ENCODE measurements around the gene FHAD1. TPM values are rescaled to one million over a fixed set of nuclear protein-coding genes. Genes with fewer than 3 reads are reported as not detected.
A peak's percentile ranks its signal among the peaks of the same experiment; 100 is the strongest.

Gene FHAD1
- total and polyA plus RNA-seq, 2 of the 13 experiments (the other 11 are each of a cell fraction or from before 2014, with no cell fraction given), result not detected

DNA sequence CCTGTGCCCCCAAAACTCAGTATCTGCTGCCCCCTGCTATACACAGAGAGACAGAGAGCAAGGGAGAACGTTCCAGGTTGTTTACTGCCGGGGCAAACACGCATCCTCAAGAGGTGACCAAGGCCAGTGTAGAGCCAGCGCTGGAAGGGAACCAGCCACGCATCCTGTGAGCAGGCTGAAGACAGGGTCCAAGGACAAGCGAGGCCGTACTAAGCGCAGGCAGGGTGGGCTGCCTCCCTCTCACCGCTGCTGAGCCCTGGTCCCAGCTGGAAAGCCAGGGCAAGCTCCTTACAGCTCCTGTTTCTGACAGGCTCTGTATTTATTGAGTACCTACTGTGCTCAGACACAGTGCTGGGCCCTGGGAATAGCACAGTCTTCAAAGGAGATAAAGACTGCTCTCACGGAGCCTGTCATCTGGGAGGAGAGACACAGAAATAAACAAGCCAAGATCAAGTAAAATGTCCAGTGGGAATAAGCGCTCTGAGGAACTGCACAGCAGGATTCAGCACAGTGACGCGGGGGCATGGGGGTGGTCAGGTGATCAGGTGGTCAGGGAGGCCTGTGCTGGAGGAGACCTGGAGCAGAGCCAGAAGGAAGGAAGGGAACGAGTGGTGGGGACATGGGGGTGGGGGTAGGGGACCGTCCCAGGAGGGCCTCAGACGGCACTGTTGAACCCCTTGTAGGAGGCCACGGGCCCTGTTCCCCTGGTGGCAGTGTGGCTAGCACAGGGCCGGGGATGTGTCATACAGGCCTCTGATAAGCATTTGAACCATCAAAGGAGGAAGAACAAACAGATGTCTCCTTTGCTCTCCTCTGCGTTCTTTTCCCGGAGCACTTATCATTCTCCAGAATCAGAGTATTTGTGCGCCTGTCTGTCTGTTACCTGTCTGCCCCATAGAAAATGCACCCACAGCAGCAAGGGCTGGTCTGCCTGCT, 124.9 kb downstream of the FHAD1 start (continued):
- TF ChIP-seq, protein P1, sequence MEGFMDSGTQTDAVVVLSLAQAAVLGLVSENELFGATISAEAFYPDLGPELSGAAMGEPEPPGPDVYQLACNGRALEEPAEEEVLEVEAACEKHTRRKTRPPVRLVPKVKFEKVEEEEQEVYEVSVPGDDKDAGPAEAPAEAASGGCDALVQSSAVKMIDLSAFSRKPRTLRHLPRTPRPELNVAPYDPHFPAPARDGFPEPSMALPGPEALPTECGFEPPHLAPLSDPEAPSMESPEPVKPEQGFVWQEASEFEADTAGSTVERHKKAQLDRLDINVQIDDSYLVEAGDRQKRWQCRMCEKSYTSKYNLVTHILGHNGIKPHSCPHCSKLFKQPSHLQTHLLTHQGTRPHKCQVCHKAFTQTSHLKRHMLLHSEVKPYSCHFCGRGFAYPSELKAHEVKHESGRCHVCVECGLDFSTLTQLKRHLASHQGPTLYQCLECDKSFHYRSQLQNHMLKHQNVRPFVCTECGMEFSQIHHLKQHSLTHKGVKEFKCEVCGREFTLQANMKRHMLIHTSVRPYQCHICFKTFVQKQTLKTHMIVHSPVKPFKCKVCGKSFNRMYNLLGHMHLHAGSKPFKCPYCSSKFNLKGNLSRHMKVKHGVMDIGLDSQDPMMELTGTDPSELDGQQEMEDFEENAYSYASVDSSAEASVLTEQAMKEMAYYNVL (CRISPR knock-in tag; IDR thresholded peaks at IDR 0.05; ENCODE audit: borderline replicate concordance), result no peak
- TF ChIP-seq MTA3 (CRISPR knock-in tag; IDR thresholded peaks at IDR 0.05), result no peak
- TF ChIP-seq, protein P2, sequence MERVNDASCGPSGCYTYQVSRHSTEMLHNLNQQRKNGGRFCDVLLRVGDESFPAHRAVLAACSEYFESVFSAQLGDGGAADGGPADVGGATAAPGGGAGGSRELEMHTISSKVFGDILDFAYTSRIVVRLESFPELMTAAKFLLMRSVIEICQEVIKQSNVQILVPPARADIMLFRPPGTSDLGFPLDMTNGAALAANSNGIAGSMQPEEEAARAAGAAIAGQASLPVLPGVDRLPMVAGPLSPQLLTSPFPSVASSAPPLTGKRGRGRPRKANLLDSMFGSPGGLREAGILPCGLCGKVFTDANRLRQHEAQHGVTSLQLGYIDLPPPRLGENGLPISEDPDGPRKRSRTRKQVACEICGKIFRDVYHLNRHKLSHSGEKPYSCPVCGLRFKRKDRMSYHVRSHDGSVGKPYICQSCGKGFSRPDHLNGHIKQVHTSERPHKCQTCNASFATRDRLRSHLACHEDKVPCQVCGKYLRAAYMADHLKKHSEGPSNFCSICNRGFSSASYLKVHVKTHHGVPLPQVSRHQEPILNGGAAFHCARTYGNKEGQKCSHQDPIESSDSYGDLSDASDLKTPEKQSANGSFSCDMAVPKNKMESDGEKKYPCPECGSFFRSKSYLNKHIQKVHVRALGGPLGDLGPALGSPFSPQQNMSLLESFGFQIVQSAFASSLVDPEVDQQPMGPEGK (CRISPR knock-in tag; IDR thresholded peaks at IDR 0.05), result no peak
- TF ChIP-seq, protein P3, sequence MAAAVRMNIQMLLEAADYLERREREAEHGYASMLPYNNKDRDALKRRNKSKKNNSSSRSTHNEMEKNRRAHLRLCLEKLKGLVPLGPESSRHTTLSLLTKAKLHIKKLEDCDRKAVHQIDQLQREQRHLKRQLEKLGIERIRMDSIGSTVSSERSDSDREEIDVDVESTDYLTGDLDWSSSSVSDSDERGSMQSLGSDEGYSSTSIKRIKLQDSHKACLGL (CRISPR knock-in tag; IDR thresholded peaks at IDR 0.05), result 0 out of 2 replicates have a peak, but pooled peaks have one; percentile 39
- no peak; the same call in none of the 2 replicates for TF ChIP-seq DPF2 (CRISPR knock-in tag; IDR thresholded peaks at IDR 0.05; ENCODE audit: borderline replicate concordance, low read depth)
- no peak for TF ChIP-seq SPEN (CRISPR knock-in tag; IDR thresholded peaks at IDR 0.05; ENCODE audit: low read depth)
- TF ChIP-seq, protein P4, sequence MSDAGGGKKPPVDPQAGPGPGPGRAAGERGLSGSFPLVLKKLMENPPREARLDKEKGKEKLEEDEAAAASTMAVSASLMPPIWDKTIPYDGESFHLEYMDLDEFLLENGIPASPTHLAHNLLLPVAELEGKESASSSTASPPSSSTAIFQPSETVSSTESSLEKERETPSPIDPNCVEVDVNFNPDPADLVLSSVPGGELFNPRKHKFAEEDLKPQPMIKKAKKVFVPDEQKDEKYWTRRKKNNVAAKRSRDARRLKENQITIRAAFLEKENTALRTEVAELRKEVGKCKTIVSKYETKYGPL (CRISPR knock-in tag; IDR thresholded peaks at IDR 0.05), result no peak
- no peak for TF ChIP-seq MIXL1 (CRISPR knock-in tag; IDR thresholded peaks at IDR 0.05)
- 0 out of 2 replicates have a peak, but pooled peaks have one; percentile 42 for TF ChIP-seq ZNF558 (CRISPR knock-in tag; IDR thresholded peaks at IDR 0.05; ENCODE audit: borderline replicate concordance)
- no peak for TF ChIP-seq MAZ (IDR thresholded peaks at IDR 0.05; ENCODE audit: borderline replicate concordance, low read depth, low read length)
- TF ChIP-seq MAZ (CRISPR knock-in tag; IDR thresholded peaks at IDR 0.05; ENCODE audit: low read depth), result 0 out of 2 replicates have a peak, but pooled peaks have one; percentile 24
- no peak for TF ChIP-seq KDM2A (CRISPR knock-in tag; IDR thresholded peaks at IDR 0.05; ENCODE audit: borderline replicate concordance, low read depth)
- TF ChIP-seq, protein P5, sequence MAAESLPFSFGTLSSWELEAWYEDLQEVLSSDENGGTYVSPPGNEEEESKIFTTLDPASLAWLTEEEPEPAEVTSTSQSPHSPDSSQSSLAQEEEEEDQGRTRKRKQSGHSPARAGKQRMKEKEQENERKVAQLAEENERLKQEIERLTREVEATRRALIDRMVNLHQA (CRISPR knock-in tag; IDR thresholded peaks at IDR 0.05), result no peak
- no peak for TF ChIP-seq KDM3A (CRISPR knock-in tag; IDR thresholded peaks at IDR 0.05; ENCODE audit: low read depth)
- TF ChIP-seq AKAP8 (CRISPR knock-in tag; IDR thresholded peaks at IDR 0.05), result no peak
- TF ChIP-seq WIZ (CRISPR knock-in tag; IDR thresholded peaks at IDR 0.05), result no peak

All from HepG2 (cell line).